Endodermal cell (in vitro differentiated cells): ENCODE measurements around the gene CMTR1. TPM values are rescaled to one million over a fixed set of nuclear protein-coding genes. Genes with fewer than 3 reads are reported as not detected.
"Not testable (repeated sequence)": the region's sequence is repeated elsewhere in the genome, so short reads cannot be mapped to it uniquely, and the experiment has no call there.

ENCODE experiments used
- DNase-seq: peaks from one replicate; pipeline ENCODE4 v3.0.0-alpha.2; 2017
- H3K27ac ChIP-seq: 2 replicates; pipeline ENCODE4 v1.5.1; 2013; ENCODE audit warnings: mild to moderate bottlenecking, low read depth, low read length, moderate library complexity
- H3K27me3 ChIP-seq: 2 replicates; pipeline ENCODE4 v1.6.1; 2013; ENCODE audit warnings: mild to moderate bottlenecking, low read length, moderate library complexity; ENCODE audit not compliant: insufficient read depth, control insufficient read depth, poor library complexity, severe bottlenecking
- H3K36me3 ChIP-seq: 2 replicates; pipeline ENCODE4 v1.7.0; 2013; ENCODE audit warnings: mild to moderate bottlenecking, low read length, moderate library complexity; ENCODE audit not compliant: control insufficient read depth, insufficient read depth
- H3K4me1 ChIP-seq: one replicate; pipeline ENCODE4 v1.7.0; 2013; ENCODE audit warnings: low read length; ENCODE audit not compliant: control insufficient read depth, insufficient read depth
- H3K4me3 ChIP-seq: 2 replicates; pipeline ENCODE4 v1.5.1; 2013; ENCODE audit warnings: mild to moderate bottlenecking, low read length, moderate library complexity
- H3K9ac ChIP-seq: 2 replicates; pipeline ENCODE4 v1.6.1; 2013; ENCODE audit warnings: mild to moderate bottlenecking, low read length, moderate library complexity; ENCODE audit not compliant: poor library complexity, severe bottlenecking; ENCODE audit errors: extremely low read depth
- H3K9me3 ChIP-seq: 2 replicates; pipeline ENCODE4 v1.6.1; 2013; ENCODE audit warnings: mild to moderate bottlenecking, low read length, moderate library complexity; ENCODE audit not compliant: control insufficient read depth
- H3K27ac Mint-ChIP-seq: 2 replicates; pipeline ENCODE4 v1.8.0; 2020; ENCODE audit warnings: mixed read lengths
- H3K27me3 Mint-ChIP-seq: 2 replicates; pipeline ENCODE4 v1.8.0; 2021; ENCODE audit warnings: mild to moderate bottlenecking, mixed read lengths; ENCODE audit not compliant: insufficient read depth
- H3K36me3 Mint-ChIP-seq: 2 replicates; pipeline ENCODE4 v1.8.0; 2020; ENCODE audit warnings: low read depth, mixed read lengths
- H3K4me1 Mint-ChIP-seq: 2 replicates; pipeline ENCODE4 v1.8.0; 2020; ENCODE audit warnings: mixed read lengths
- H3K4me3 Mint-ChIP-seq: 2 replicates; pipeline ENCODE4 v1.8.0; 2020; ENCODE audit warnings: mild to moderate bottlenecking, moderate library complexity, mixed read lengths
- H3K9me3 Mint-ChIP-seq: 2 replicates; pipeline ENCODE4 v1.8.0; 2020; ENCODE audit warnings: mild to moderate bottlenecking, mixed read lengths
- CTCF ChIP-seq: fragments of 200-600 bp; sonication (generic); conservative IDR thresholded peaks from 2 replicates; pipeline ENCODE4 v1.5.0; 2021; ENCODE audit warnings: antibody characterized with exemption, mild to moderate bottlenecking
- WGBS, 2 experiments: methylation state at CpG; one replicate each; pipeline versions ENCODE4 v1.1.5 to v1.1.7; 2013; ENCODE audit warnings: missing lambda C conversion rate in 2 of 2, mixed read lengths in 1 of 2; ENCODE audit not compliant: insufficient coverage in 1 of 2, insufficient read length in 1 of 2; 5-methylcytosine and 5-hydroxymethylcytosine counted together
- total RNA-seq, 2 donors: library from RNA; stranded (reverse); fragmentation: NEBNext Ultra II Directional in 1 of 2; extraction: Animal tissue kit (Norgen Biotek cat#: 25700) in 1 of 2; gene quantifications; 2 replicates in 1 of 2; 3 replicates in 1 of 2; pipeline ENCODE4 v1.2.1, GENCODE V29; 2021

CMTR1 gene
- total RNA-seq, 2 donors from 2014 or later: 62.0 to 91.6 TPM

GRCh38 chr6:37499433-37500293 lies 66.6 kb downstream of the CMTR1 start, which contains the start of gene CCDC167:
CCDC167 (minus strand) TSS chr6:37499893; CDS start chr6:37499863, 30 bp downstream.
- Histone ChIP-seq H3K4me3 (peak within 1 kb of the TSS; percentile 97), H3K9ac (peak within 1 kb of the TSS; percentile 87), H3K4me1 (no peaks in the 10 kb centered on the region), H3K27me3 (no peaks in the 10 kb centered on the region), H3K27ac (peak within 1 kb of the TSS; percentile 77), H3K36me3 (peaks cover 5% of the 10 kb centered on the region), H3K9me3 (no peaks in the 10 kb centered on the region)
- peak; percentile 100 for DNase-seq
- peaks cover 3% of the 10 kb centered on the region for H3K36me3 Mint-ChIP-seq
- no peaks in the 10 kb centered on the region for H3K9me3 Mint-ChIP-seq
- peaks cover 7% of the 10 kb centered on the region for H3K4me1 Mint-ChIP-seq
- WGBS, 2 experiments: 1 to 4% methylated on average over 12 to 38 of the region's 38 CpGs
- peak within 1 kb of the TSS; percentile 92 for H3K4me3 Mint-ChIP-seq
- no peaks in the 10 kb centered on the region for H3K27me3 Mint-ChIP-seq
- no peak for TF ChIP-seq CTCF
- peak within 1 kb of the TSS; percentile 90 for H3K27ac Mint-ChIP-seq

- H3K9me3 Mint-ChIP-seq: no peaks in the 10 kb centered on the region
- H3K36me3 Mint-ChIP-seq: peaks cover 3% of the 10 kb centered on the region
- H3K4me3 ChIP-seq: peak overlapping the region; percentile 97
- TF ChIP-seq CTCF: no peak
- no peaks in the 10 kb centered on the region for H3K9me3 ChIP-seq
- no peaks in the 10 kb centered on the region for H3K27me3 Mint-ChIP-seq
- H3K27me3 ChIP-seq: no peaks in the 10 kb centered on the region
- H3K4me1 Mint-ChIP-seq: peaks cover 7% of the 10 kb centered on the region
- H3K27ac Mint-ChIP-seq: peak overlapping the region; percentile 90
- peak overlapping the region; percentile 25 for H3K27ac ChIP-seq
- no peak overlapping the region for H3K9ac ChIP-seq
- DNase-seq: no peak
- H3K4me1 ChIP-seq: no peaks in the 10 kb centered on the region
- H3K36me3 ChIP-seq: peaks cover 5% of the 10 kb centered on the region
- H3K4me3 Mint-ChIP-seq: peak overlapping the region; percentile 92
- WGBS, 2 experiments: 70 to 80% methylated on average over 2 to 4 of the region's 4 CpGs
These were observed 67.2 kb downstream of the CMTR1 start for GRCh38 chr6:37500294-37500608.

- not testable (repeated sequence) for H3K27me3 ChIP-seq, DNase-seq, H3K27me3 Mint-ChIP-seq, H3K9me3 ChIP-seq, H3K27ac ChIP-seq, H3K9ac ChIP-seq, H3K9me3 Mint-ChIP-seq, H3K4me3 Mint-ChIP-seq, H3K36me3 Mint-ChIP-seq, H3K4me1 ChIP-seq, H3K4me3 ChIP-seq, H3K27ac Mint-ChIP-seq, H3K4me1 Mint-ChIP-seq, H3K36me3 ChIP-seq
- WGBS, 2 experiments: 96 to 98% methylated on average over 6 of the region's 6 CpGs
These were observed 67.9 kb downstream of the CMTR1 start for GRCh38 chr6:37500904-37501303.
